H1 (cell line): ENCODE data around the gene SCART1. TPM values are rescaled to one million over a fixed set of nuclear protein-coding genes. Genes with fewer than 3 reads are reported as not detected.

Experiments used
- CTCF ChIA-PET: fragments of 300-600 bp; sonication (Branson Sonifier 250); formaldehyde crosslinking; loops from one replicate; lab custom pipeline; 2021; ENCODE audit not compliant: partially characterized antibody; lab: Charles Lee
- POLR2A ChIA-PET: fragments of 300-600 bp; sonication (Branson Sonifier 250); formaldehyde crosslinking; loops from one replicate; lab custom pipeline; 2021; ENCODE audit warnings: inconsistent platforms; ENCODE audit not compliant: partially characterized antibody; lab: Charles Lee
- DNase-seq, 2 experiments: peaks; one replicate each; pipeline versions ENCODE4 v3.0.0 to v3.0.0-alpha.2; 2010 to 2022; ENCODE audit warnings: low spot score in 2 of 2, low read depth in 1 of 2, mixed read lengths in 1 of 2
- FAIRE-seq: peaks from 2 replicates; lab custom pipeline; 2011; peaks lifted over from hg19 to GRCh38; lab: Jason Lieb, UNC
- H2AFZ ChIP-seq: 2 replicates; pipeline ENCODE4 v1.8.1; 2012; ENCODE audit warnings: low read length, inconsistent platforms
- H2AK5ac ChIP-seq: 2 replicates; pipeline ENCODE4 v1.6.1; 2013; ENCODE audit warnings: low read depth, low read length
- H2BK120ac ChIP-seq: replicated peaks from 2 replicates; pipeline ENCODE3; 2013; ENCODE audit warnings: low read depth, low read length, inconsistent platforms
- H2BK12ac ChIP-seq: 2 replicates; pipeline ENCODE4 v1.6.1; 2013; ENCODE audit warnings: low read depth, low read length
- H2BK15ac ChIP-seq: 2 replicates; pipeline ENCODE4 v1.6.1; 2013; ENCODE audit warnings: low read length
- H2BK20ac ChIP-seq: 2 replicates; pipeline ENCODE4 v1.6.1; 2013; ENCODE audit warnings: low read length
- H2BK5ac ChIP-seq: 2 replicates; pipeline ENCODE4 v1.6.1; 2013; ENCODE audit warnings: low read depth, low read length
- H3K14ac ChIP-seq: 2 replicates; pipeline ENCODE4 v1.6.1; 2013; ENCODE audit warnings: inconsistent platforms; ENCODE audit not compliant: insufficient read length
- H3K18ac ChIP-seq: 2 replicates; pipeline ENCODE4 v1.6.1; 2013; ENCODE audit warnings: low read length; ENCODE audit errors: extremely low read depth
- H3K23ac ChIP-seq: 2 replicates; pipeline ENCODE4 v1.6.1; 2013; ENCODE audit warnings: inconsistent platforms; ENCODE audit not compliant: insufficient read length
- H3K23me2 ChIP-seq: 2 replicates; pipeline ENCODE4 v1.6.1; 2013; ENCODE audit warnings: low read depth, low read length
- H3K27ac ChIP-seq: 2 replicates; pipeline ENCODE4 v1.6.1; 2011; ENCODE audit warnings: low read depth, low read length, inconsistent platforms
- H3K27me3 ChIP-seq, 4 experiments: replicated peaks in 1 of 4; 1 replicate in 1 of 4; 2 replicates in 3 of 4; pipeline versions ENCODE4 v1.6.1 to v1.8.1; 2011 to 2013; ENCODE audit warnings: low read length in 3 of 4, mild to moderate bottlenecking in 3 of 4, inconsistent platforms in 2 of 4, mixed read lengths in 2 of 4, moderate library complexity in 1 of 4; ENCODE audit not compliant: control insufficient read depth in 3 of 4, insufficient read depth in 3 of 4; ENCODE audit errors: extremely low read depth in 1 of 4
- H3K36me3 ChIP-seq, 4 experiments: 2 replicates each; pipeline versions ENCODE4 v1.6.1 to v1.8.1; 2011 to 2013; ENCODE audit warnings: mild to moderate bottlenecking in 4 of 4, low read length in 3 of 4, moderate library complexity in 2 of 4, control low read depth in 1 of 4, inconsistent platforms in 1 of 4; ENCODE audit not compliant: insufficient read depth in 4 of 4, control insufficient read depth in 2 of 4
- H3K4ac ChIP-seq: replicated peaks from 2 replicates; pipeline ENCODE3; 2013; ENCODE audit warnings: low read length, low read depth, mixed read lengths, inconsistent platforms; ENCODE audit not compliant: insufficient read length
- H3K4me1 ChIP-seq, 4 experiments: replicated peaks in 1 of 4; 1 replicate in 1 of 4; 2 replicates in 3 of 4; pipeline versions ENCODE4 v1.6.1 to v1.8.1; 2011 to 2013; ENCODE audit warnings: low read length in 3 of 4, inconsistent platforms in 2 of 4, mixed read lengths in 1 of 4; ENCODE audit not compliant: insufficient read depth in 4 of 4, control insufficient read depth in 3 of 4
- H3K4me2 ChIP-seq, 2 experiments: 2 replicates each; pipeline versions ENCODE4 v1.6.1 to v1.8.1; 2011 to 2013; ENCODE audit warnings: low read depth in 2 of 2, low read length in 2 of 2, control low read depth in 1 of 2, inconsistent platforms in 1 of 2, mild to moderate bottlenecking in 1 of 2; ENCODE audit not compliant: insufficient read depth in 1 of 2
- H3K4me3 ChIP-seq, 4 experiments: fragments of 200-600, 300-600 bp in 1 of 4; sonication (generic), shearing (Covaris generic), sonication (Bioruptor Twin) in 1 of 4; 2 replicates each; pipeline versions ENCODE4 v1.5.1 to v1.8.1; 2011 to 2016; ENCODE audit warnings: low read length in 4 of 4, low read depth in 3 of 4, control low read depth in 2 of 4, inconsistent platforms in 2 of 4, mild to moderate bottlenecking in 2 of 4, mixed read lengths in 1 of 4, moderate library complexity in 1 of 4; ENCODE audit not compliant: insufficient read depth in 2 of 4; ENCODE audit errors: extremely low read depth in 1 of 4
- H3K56ac ChIP-seq: replicated peaks from 2 replicates; pipeline ENCODE3; 2013; ENCODE audit warnings: low read depth, mild to moderate bottlenecking, mixed read lengths, low read length, inconsistent platforms; ENCODE audit not compliant: insufficient read length
- H3K79me1 ChIP-seq: 2 replicates; pipeline ENCODE4 v1.6.1; 2013; ENCODE audit warnings: low read depth, low read length, control low read depth
- H3K79me2 ChIP-seq, 2 experiments: 2 replicates each; pipeline versions ENCODE4 v1.6.1 to v1.8.1; 2012 to 2013; ENCODE audit warnings: low read length in 2 of 2, mild to moderate bottlenecking in 2 of 2, inconsistent platforms in 1 of 2; ENCODE audit not compliant: insufficient read depth in 2 of 2, control insufficient read depth in 1 of 2
- H3K9ac ChIP-seq, 4 experiments: replicated peaks in 1 of 4; 1 replicate in 1 of 4; 2 replicates in 3 of 4; pipeline versions ENCODE4 v1.6.1 to v1.8.1; 2011 to 2013; ENCODE audit warnings: low read depth in 3 of 4, low read length in 3 of 4, control low read depth in 2 of 4, mild to moderate bottlenecking in 2 of 4, moderate library complexity in 2 of 4, inconsistent platforms in 1 of 4; ENCODE audit errors: extremely low read depth in 1 of 4
- H3K9me3 ChIP-seq, 2 experiments: 2 replicates each; pipeline versions ENCODE4 v1.6.1 to v1.8.1; 2012 to 2013; ENCODE audit warnings: mild to moderate bottlenecking in 2 of 2, moderate library complexity in 2 of 2, control low read depth in 1 of 2, inconsistent platforms in 1 of 2, low read depth in 1 of 2, low read length in 1 of 2, mixed read lengths in 1 of 2; ENCODE audit not compliant: insufficient read depth in 2 of 2
- H4K20me1 ChIP-seq, 2 experiments: replicated peaks in 1 of 2; 2 replicates each; pipeline versions ENCODE3 to v1.8.1; 2011 to 2013; ENCODE audit warnings: inconsistent platforms in 2 of 2, low read length in 2 of 2, mild to moderate bottlenecking in 1 of 2; ENCODE audit not compliant: insufficient read depth in 2 of 2, control insufficient read depth in 1 of 2
- H4K5ac ChIP-seq: 2 replicates; pipeline ENCODE4 v1.6.1; 2013; ENCODE audit warnings: low read length, low read depth, mixed read lengths, inconsistent platforms; ENCODE audit not compliant: insufficient read length
- H4K8ac ChIP-seq: 2 replicates; pipeline ENCODE4 v1.8.0; 2013; ENCODE audit warnings: mild to moderate bottlenecking, moderate library complexity, low read length, inconsistent platforms; ENCODE audit not compliant: insufficient read depth; ENCODE audit errors: extremely low read depth
- H4K91ac ChIP-seq: replicated peaks from 2 replicates; pipeline ENCODE3; 2013; ENCODE audit warnings: low read length, mixed read lengths, inconsistent platforms; ENCODE audit not compliant: insufficient read length
- MAFK ChIP-seq: IDR thresholded peaks from 2 replicates; pipeline ENCODE4 v1.6.1; 2012; ENCODE audit warnings: low read depth, mild to moderate bottlenecking, improper control_type of control experiment, low read length
- TAF7 ChIP-seq: optimal IDR thresholded peaks from 2 replicates; pipeline ENCODE3; 2011; ENCODE audit warnings: low read depth, mild to moderate bottlenecking, inconsistent platforms, low read length, moderate library complexity, borderline replicate concordance
- WGBS, 2 experiments: shearing (Covaris generic) in 1 of 2; methylation state at CpG; one replicate each; pipeline versions ENCODE4 v1.1.6 to v1.1.7; 2013 to 2015; ENCODE audit warnings: low lambda C conversion rate in 2 of 2, mixed read lengths in 2 of 2, inconsistent platforms in 1 of 2, low coverage in 1 of 2, missing lambda C conversion rate in 1 of 2; ENCODE audit not compliant: insufficient replicate concordance in 2 of 2, insufficient coverage in 1 of 2, insufficient read length in 1 of 2; ENCODE audit errors: extremely low coverage in 1 of 2, missing lambda C conversion rate in 1 of 2; 5-methylcytosine and 5-hydroxymethylcytosine counted together
- polyA plus RNA-seq, 7 experiments: library from polyadenylated mRNA; depleted of rRNA in 3 of 7; stranded (reverse) in 5 of 7; unstranded in 2 of 7; fragments of >200 nt in 5 of 7; fragments of 200-250 nt in 2 of 7; gene quantifications; 1 replicate in 5 of 7; 2 replicates in 1 of 7; 4 replicates in 1 of 7; pipeline versions ENCODE4 v1.2.1 to v1.2.3, GENCODE V29; 2011 to 2013; ENCODE audit warnings: missing spikeins in 2 of 7, mixed read lengths in 2 of 7
- total RNA-seq: library from RNA; stranded (reverse); fragmentation: NEBNext Ultra II Directional; extraction: Animal tissue kit (Norgen Biotek cat#: 25700); gene quantifications from 2 replicates; pipeline ENCODE4 v1.2.1, GENCODE V29; 2021

The SCART1 gene
- total and polyA plus RNA-seq, 2 of the 8 experiments (the other 6 are each of a cell fraction or from before 2014, with no cell fraction given), result 0.14 to 0.19 TPM

- DNase-seq, result no peak
- Histone ChIP-seq H4K91ac (no peak overlapping the region), H3K18ac (no peak overlapping the region), H3K4me1 (no peaks in the 10 kb centered on the region), H2AK5ac (no peak overlapping the region), H3K9me3 (peaks cover 42 to 54% of the 10 kb centered on the region in 2 experiments), H3K4me2 (no peak overlapping the region), H4K8ac (no peak overlapping the region), H3K4ac (no peak overlapping the region), H3K4me3 (no peak overlapping the region), H3K79me1 (no peaks in the 10 kb centered on the region), H2BK15ac (no peak overlapping the region), H3K14ac (no peak overlapping the region), H3K27ac (no peak overlapping the region), H4K5ac (no peak overlapping the region), H3K79me2 (no peaks in the 10 kb centered on the region), H3K23ac (no peak overlapping the region), H2BK12ac (no peak overlapping the region), H3K9ac (no peak overlapping the region), H3K56ac (no peak overlapping the region), H3K27me3 (no peaks in the 10 kb centered on the region), H3K36me3 (no peaks in the 10 kb centered on the region), H2BK5ac (no peak overlapping the region), H3K23me2 (no peaks in the 10 kb centered on the region), H2BK20ac (no peak overlapping the region), H2BK120ac (no peak overlapping the region), H2AFZ (no peak overlapping the region), H4K20me1 (no peaks in the 10 kb centered on the region)
- FAIRE-seq, result no peak
- POLR2A ChIA-PET, result no interaction called here
- CTCF ChIA-PET, result interaction anchor here (0.6 kb wide), 1 partner anchor 34 kb away, joined by 3 read pairs; no protein-coding TSS in a partner anchor
- 51% methylated on average over 2 of the region's 2 CpGs; no CpG with 5 or more reads in 1 of the 2 experiments for WGBS, 2 experiments
- TF ChIP-seq TAF7 (no peak), MAFK (no peak)
These were observed 36.3 kb downstream of the SCART1 start for GRCh38 chr10:133489816-133490588.
